HG03469 (cell line): ENCODE measurements around the gene TBC1D2B.
"Not testable (repeated sequence)": the region's sequence is repeated elsewhere in the genome, so short reads cannot be mapped to it uniquely, and the experiment has no call there.

Experiments used
- ATAC-seq: cut with Tn5 transposase; IDR thresholded peaks from one replicate; pipeline ENCODE4 v1.9.1; 2021; ENCODE audit warnings: mild to moderate bottlenecking, moderate library complexity, moderate number of reproducible peaks; ENCODE audit not compliant: unreplicated experiment

The TBC1D2B gene

GRCh38 chr15:77993374-77993911, 84.1 kb downstream of the TBC1D2B start:
- no peak for ATAC-seq

GRCh38 chr15:77992356-77993222, 84.9 kb downstream of the TBC1D2B start:
- ATAC-seq, result no peak

- not testable (repeated sequence) for ATAC-seq
Measured at GRCh38 chr15:77991658-77992201, 85.8 kb downstream of the TBC1D2B start.

GRCh38 chr15:77991029-77991406, 86.5 kb downstream of the TBC1D2B start:
- ATAC-seq, result no peak

GRCh38 chr15:77989296-77990143, 88.0 kb downstream of the TBC1D2B start:
- no peak for ATAC-seq

- ATAC-seq, result no peak
Measured at GRCh38 chr15:77988347-77989295, 88.9 kb downstream of the TBC1D2B start.

GRCh38 chr15:77987765-77988136, 89.8 kb downstream of the TBC1D2B start:
- ATAC-seq, result not testable (repeated sequence)

- no peak for ATAC-seq
Measured at GRCh38 chr15:77986891-77987764, 90.4 kb downstream of the TBC1D2B start.

GRCh38 chr15:77985931-77986480, 91.5 kb downstream of the TBC1D2B start:
- no peak for ATAC-seq

- ATAC-seq, result no peak
Measured at GRCh38 chr15:77985031-77985930, 92.2 kb downstream of the TBC1D2B start.

GRCh38 chr15:77984446-77984861, 93.1 kb downstream of the TBC1D2B start:
- ATAC-seq, result no peak

- no peak for ATAC-seq
Measured at GRCh38 chr15:77983708-77984445, 93.6 kb downstream of the TBC1D2B start.

- ATAC-seq, result no peak
Measured at GRCh38 chr15:77983091-77983707, 94.3 kb downstream of the TBC1D2B start.

- ATAC-seq, result no peak
Measured at GRCh38 chr15:77982127-77982490, 95.4 kb downstream of the TBC1D2B start.

- ATAC-seq, result no peak
Measured at GRCh38 chr15:77981281-77982126, 96.0 kb downstream of the TBC1D2B start.

- ATAC-seq, result not testable (repeated sequence)
Measured at GRCh38 chr15:77980674-77981073, 96.8 kb downstream of the TBC1D2B start.
